GM18511 (cell line): Measurements from ENCODE around the gene KDM3B.
"Not testable (repeated sequence)": the region's sequence is repeated elsewhere in the genome, so short reads cannot be mapped to it uniquely, and the experiment has no call there.

ENCODE experiments used
- ATAC-seq: cut with Tn5 transposase; IDR thresholded peaks from one replicate; pipeline ENCODE4 v1.9.1; 2021; ENCODE audit warnings: mild to moderate bottlenecking, moderate library complexity; ENCODE audit not compliant: unreplicated experiment

KDM3B gene

GRCh38 chr5:138389332-138389731 lies 36.8 kb downstream of the KDM3B start:
- ATAC-seq = no peak

- not testable (repeated sequence) for ATAC-seq
Measured at GRCh38 chr5:138389911-138390310, 37.4 kb downstream of the KDM3B start.

DNA sequence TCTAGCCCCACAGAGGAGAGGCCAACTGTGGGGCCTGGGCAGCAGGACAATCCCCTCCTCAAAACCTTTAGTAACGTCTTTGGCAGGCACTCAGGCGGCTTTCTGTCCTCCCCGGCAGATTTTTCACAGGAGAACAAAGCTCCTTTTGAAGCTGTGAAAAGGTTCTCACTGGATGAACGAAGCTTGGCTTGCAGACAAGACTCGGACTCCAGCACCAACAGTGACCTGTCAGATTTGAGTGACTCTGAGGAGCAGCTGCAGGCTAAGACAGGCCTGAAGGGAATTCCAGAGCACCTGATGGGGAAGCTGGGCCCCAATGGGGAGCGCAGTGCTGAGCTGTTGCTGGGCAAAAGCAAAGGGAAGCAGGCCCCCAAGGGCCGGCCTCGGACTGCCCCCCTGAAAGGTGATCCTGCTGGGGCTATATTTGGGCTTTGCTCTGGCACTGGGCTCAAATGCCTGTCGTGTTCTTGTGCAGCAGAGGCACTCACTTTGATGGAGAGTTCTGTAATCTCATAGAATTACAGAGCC lies 39.4 kb downstream of the KDM3B start:
- ATAC-seq = no peak

GRCh38 chr5:138402640-138403039 lies 50.2 kb downstream of the KDM3B start:
- ATAC-seq = peak; percentile 61

GRCh38 chr5:138408023-138408422 lies 55.5 kb downstream of the KDM3B start:
- ATAC-seq = peak; percentile 86

GRCh38 chr5:138410996-138411640 lies 58.6 kb downstream of the KDM3B start:
- not testable (repeated sequence) for ATAC-seq

- no peak for ATAC-seq
Measured at GRCh38 chr5:138418444-138418843, 66.0 kb downstream of the KDM3B start.

- ATAC-seq = no peak
Measured at GRCh38 chr5:138425079-138425478, 72.6 kb downstream of the KDM3B start.

- ATAC-seq = no peak
Measured at GRCh38 chr5:138435943-138436342, 83.5 kb downstream of the KDM3B start.

DNA sequence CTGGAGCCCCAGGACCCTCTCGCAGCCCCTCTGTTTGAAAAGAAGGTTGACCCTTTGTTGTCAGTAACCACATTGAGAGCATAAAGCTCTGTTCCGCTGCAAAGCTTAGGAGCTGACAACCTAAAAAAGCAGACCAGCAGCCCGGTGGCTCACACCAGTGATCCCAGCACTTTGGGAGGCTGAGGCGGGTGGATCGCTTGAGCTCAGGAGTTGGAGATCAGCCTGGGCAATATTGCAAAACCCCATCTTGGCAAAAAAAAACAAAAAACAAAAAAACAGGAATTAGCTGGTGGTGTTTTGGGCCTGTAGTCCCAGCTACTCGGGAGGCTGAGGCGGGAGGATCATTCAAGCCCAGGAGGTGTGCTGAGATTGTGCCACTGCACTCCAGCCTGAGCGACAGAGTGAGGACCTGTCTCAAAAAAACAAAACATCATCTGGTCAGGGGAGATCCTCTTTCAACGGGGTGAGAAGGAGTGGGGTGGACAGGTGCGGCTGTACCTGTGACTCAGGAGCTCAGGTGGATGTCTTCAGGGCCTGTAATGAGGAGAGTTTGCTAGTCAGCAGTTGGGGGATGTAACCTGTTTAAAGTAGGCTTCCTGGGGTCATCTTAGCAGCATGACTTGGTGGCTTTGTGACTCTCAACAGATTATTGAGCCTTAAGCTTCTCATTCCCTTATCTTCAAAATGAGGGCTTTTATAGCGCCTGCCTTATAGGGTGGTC lies 85.7 kb downstream of the KDM3B start:
- ATAC-seq = no peak

DNA sequence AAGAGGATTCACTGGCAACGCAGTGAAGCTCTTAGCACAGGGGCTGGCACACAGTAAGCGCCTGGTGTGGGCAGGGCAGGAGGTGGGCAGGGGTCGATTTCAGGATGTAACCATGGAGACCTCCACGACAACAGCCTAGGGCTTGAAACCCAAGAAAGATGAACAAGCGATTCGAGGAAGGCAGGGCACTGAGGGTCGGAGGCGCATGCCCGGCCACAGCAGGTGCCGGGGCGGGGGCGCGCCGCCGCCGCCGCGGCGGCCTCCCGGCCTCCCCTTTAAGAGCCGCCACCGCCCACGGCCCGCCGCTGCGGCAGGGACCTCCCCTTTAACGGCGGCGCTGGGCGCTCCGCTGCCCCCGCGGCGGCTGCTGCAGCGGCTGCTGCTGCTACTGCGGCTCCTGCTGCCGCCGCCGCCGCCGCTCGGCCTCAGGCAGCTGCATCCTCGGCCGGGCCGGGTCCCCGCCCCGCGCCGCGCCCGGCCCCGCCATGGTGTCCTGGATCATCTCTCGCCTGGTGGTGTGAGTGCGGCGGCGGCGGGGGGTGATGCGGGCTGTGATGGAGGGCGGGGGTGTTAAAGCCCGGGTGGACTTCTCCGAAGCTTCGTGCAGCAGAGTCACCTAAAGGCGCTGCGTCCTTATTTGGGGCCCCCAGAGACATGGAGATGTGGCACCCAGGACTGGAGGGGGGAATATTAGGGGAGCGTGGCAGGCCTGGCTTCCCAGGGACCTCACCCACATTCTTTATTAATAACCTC lies 86.4 kb downstream of the KDM3B start, which contains the start of gene REEP2:
TSS of gene REEP2 (plus strand) at position 334 of the 753 bp plus-strand sequence. CDS start at position 486, 152 bp downstream.
- peak; percentile 79 for ATAC-seq

DNA sequence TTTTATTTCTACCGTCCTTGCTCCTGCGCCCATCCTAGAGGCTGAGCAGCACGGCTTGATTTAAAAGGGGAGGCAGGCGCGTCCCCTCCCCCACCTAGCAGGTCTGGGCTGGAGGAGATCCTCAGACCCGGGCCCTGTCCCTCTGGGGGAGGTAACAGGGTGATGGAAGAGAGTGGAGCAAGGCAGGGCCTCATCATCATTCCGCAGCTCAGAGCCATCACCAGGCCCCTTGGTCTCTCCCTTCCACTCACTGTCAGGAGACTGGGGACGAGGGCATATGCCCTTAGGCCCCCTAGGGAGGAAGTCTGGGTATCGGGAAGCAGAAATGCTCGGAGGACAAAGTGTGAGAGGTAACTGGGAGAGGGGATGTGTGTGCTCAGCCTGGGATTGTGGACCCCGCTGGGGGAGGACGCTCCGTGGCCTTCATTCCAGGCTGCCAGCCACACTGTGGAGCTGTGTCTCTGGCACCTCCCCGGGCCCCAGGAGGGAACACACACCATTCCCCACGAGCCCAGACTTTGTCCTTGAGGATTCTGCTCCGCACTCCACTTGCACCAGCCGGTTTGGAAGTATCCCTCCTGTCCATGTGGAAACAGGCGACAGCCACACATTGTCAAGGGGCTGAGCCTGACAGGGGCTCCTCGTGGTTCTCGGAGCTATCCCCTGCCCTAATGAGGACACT lies 87.1 kb downstream of the KDM3B start:
- peak; percentile 32 for ATAC-seq

- no peak for ATAC-seq
Measured at GRCh38 chr5:138440159-138441073, 87.9 kb downstream of the KDM3B start.

DNA sequence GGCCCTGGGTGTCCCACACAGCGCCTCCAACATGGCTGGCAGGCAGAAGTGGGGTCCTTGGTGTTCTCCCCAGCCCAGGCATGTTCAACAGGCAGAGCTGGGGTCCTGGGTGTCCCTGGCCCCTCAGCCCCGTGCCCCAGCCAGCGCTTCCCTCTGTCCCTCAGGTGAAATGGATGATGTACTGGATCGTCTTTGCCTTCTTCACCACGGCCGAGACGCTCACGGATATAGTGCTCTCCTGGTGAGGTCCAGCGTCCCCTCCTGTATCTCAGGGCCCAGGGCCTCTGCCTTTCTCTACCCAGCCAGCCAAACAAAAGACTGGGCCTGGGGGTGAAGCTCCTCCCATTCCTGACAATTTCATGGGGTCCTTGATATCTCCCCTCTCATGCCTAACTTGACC lies 88.7 kb downstream of the KDM3B start:
- ATAC-seq = no peak

DNA sequence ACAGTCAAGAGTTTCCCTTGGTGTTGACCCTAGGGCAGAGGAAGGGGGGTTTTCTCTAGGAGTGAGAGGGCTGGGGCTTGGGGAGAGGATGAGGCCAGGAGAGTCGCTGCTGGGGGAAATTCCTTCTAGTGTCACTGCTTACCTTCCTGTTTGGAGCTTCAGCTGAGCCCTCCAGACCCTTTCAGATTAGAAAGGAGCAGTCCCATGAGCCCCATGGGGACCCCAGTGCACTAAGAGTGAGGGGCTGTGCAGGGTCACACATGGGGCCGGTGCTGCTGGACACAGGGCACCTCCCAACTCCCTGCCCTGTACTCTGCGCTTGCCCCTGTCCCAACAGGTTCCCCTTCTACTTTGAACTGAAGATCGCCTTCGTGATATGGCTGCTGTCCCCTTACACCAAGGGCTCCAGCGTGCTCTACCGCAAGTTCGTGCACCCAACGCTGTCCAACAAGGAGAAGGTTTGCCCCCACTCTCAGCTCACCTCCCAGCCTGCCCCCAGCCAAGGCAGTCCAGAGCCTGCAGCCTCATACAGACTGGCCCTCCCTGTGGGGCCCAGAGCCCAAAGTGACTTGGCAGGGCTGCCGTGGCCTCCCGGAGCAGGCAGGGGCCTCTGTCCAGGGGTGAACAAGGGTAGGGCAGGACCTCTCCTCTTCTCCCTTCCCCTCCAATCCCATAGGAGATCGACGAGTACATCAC lies 91.7 kb downstream of the KDM3B start:
- no peak for ATAC-seq

- no peak for ATAC-seq
Measured at GRCh38 chr5:138444774-138445546, 92.5 kb downstream of the KDM3B start.

DNA sequence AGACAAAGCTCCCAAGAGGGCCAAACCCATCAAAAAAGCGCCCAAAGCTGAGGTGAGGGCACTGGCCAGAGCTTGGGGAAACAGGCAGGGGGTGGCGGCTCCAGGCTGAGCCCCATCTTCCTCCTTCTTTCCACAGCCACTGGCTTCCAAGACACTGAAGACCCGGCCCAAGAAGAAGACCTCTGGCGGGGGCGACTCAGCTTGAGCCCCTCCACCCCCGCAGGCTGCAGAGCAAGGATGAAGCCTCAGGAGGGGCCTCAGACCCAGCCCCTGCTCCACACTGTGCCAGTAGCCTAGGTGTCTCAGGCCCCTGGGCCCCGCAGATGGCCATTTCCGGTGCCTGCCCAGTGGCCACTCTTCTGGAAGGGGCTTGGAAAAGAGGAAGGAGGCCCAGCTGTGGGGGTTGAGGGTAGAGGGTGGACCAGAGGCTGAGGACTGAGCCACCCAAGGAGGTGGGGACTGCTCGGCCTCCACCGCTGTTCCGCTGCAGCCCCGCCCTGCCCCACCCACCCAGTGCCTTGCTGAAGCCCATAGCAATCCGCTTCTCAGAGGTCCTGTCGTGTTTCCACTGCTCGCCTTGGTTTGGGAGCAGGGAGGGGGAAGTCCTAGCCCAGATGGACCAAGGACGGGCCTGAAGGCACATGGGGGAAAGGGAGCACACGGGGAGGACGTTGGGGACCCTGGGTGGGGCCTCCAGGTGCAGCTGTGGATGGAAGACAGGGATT lies 93.2 kb downstream of the KDM3B start:
- ATAC-seq = no peak

GRCh38 chr5:138448070-138448469 lies 95.6 kb downstream of the KDM3B start:
- ATAC-seq = no peak
